GM19043 (cell line): ENCODE results near the gene FGD5.

ENCODE experiments used
- ATAC-seq: cut with Tn5 transposase; IDR thresholded peaks from one replicate; pipeline ENCODE4 v1.9.1; 2021; ENCODE audit warnings: low read depth; ENCODE audit not compliant: unreplicated experiment

The FGD5 gene

GRCh38 chr3:14822670-14823390 is 4.1 kb downstream of the FGD5 start:
- no peak for ATAC-seq

GRCh38 chr3:14823393-14823792 is 4.6 kb downstream of the FGD5 start:
- no peak for ATAC-seq

- no peak for ATAC-seq
Observed at GRCh38 chr3:14823910-14824629, 5.3 kb downstream of the FGD5 start.

- ATAC-seq, result no peak
Observed at GRCh38 chr3:14824646-14825045, 5.9 kb downstream of the FGD5 start.

GRCh38 chr3:14826069-14826468 is 7.3 kb downstream of the FGD5 start:
- no peak for ATAC-seq

GRCh38 chr3:14827776-14828175 is 9.0 kb downstream of the FGD5 start:
- no peak for ATAC-seq

GRCh38 chr3:14829811-14830210 is 11.0 kb downstream of the FGD5 start:
- ATAC-seq, result no peak

- no peak for ATAC-seq
Observed at GRCh38 chr3:14831916-14832450, 13.2 kb downstream of the FGD5 start.

- ATAC-seq, result no peak
Observed at GRCh38 chr3:14832975-14833722, 14.4 kb downstream of the FGD5 start.

GRCh38 chr3:14834121-14834520 is 15.4 kb downstream of the FGD5 start:
- no peak for ATAC-seq

GRCh38 chr3:14834807-14835466 is 16.2 kb downstream of the FGD5 start:
- no peak for ATAC-seq

GRCh38 chr3:14836049-14836468 is 17.3 kb downstream of the FGD5 start:
- no peak for ATAC-seq

GRCh38 chr3:14837186-14837877 is 18.6 kb downstream of the FGD5 start:
- no peak for ATAC-seq

- no peak for ATAC-seq
Observed at GRCh38 chr3:14837878-14838258, 19.1 kb downstream of the FGD5 start.

- no peak for ATAC-seq
Observed at GRCh38 chr3:14839236-14839635, 20.5 kb downstream of the FGD5 start.

- no peak for ATAC-seq
Observed at GRCh38 chr3:14841836-14842235, 23.1 kb downstream of the FGD5 start.

GRCh38 chr3:14842277-14842676 is 23.5 kb downstream of the FGD5 start:
- ATAC-seq, result no peak

GRCh38 chr3:14843321-14843720 is 24.6 kb downstream of the FGD5 start:
- ATAC-seq, result no peak

- ATAC-seq, result no peak
Observed at GRCh38 chr3:14844386-14845170, 25.8 kb downstream of the FGD5 start.
